ENCODE data around the gene MAPT. TPM values are rescaled to one million over a fixed set of nuclear protein-coding genes. Genes with fewer than 3 reads are reported as not detected.

Gene MAPT
- total RNA-seq, 1 donor from 2014 or later, result 6.1 TPM

GRCh38 chr17:45999900-46000290, 105.5 kb downstream of the MAPT start:
- Histone ChIP-seq H3K36me3 (no peaks in the 10 kb centered on the region), H3K27me3 (no peaks in the 10 kb centered on the region), H3K9me3 (no peaks in the 10 kb centered on the region), H3K4me1 (peaks cover 8% of the 10 kb centered on the region), H3K27ac (no peak overlapping the region), H3K4me3 (no peak overlapping the region)
- TF ChIP-seq CTCF (IDR thresholded peaks at IDR 0.05) (no peak), POLR2A (IDR thresholded peaks at IDR 0.05) (no peak), POLR2AphosphoS5 (IDR thresholded peaks at IDR 0.05; ENCODE audit: insufficient read depth in 1 of 2, low read depth in 1 of 2) (no peak)
- DNase-seq (ENCODE audit: extremely low spot score in 2 of 2), result no peak
- intact Hi-C loops (cut with DNase I), result loop anchor here (5.0 kb wide), 1 partner anchor 212 kb away; no protein-coding TSS in a partner anchor

GRCh38 chr17:46000292-46000691, 105.9 kb downstream of the MAPT start:
- Histone ChIP-seq H3K9me3 (no peaks in the 10 kb centered on the region), H3K27me3 (no peaks in the 10 kb centered on the region), H3K4me1 (peaks cover 8% of the 10 kb centered on the region), H3K4me3 (no peak overlapping the region), H3K27ac (no peak overlapping the region), H3K36me3 (no peaks in the 10 kb centered on the region)
- no peak for DNase-seq (ENCODE audit: extremely low spot score in 2 of 2)
- intact Hi-C loops (cut with DNase I), result loop anchor here (5.0 kb wide), 1 partner anchor 212 kb away; no protein-coding TSS in a partner anchor
- TF ChIP-seq CTCF (IDR thresholded peaks at IDR 0.05), result no peak
- TF ChIP-seq POLR2A (IDR thresholded peaks at IDR 0.05), result no peak
- TF ChIP-seq POLR2AphosphoS5 (IDR thresholded peaks at IDR 0.05; ENCODE audit: insufficient read depth in 1 of 2, low read depth in 1 of 2), result no peak

- DNase-seq (ENCODE audit: extremely low spot score in 2 of 2), result no peak
- H3K36me3 ChIP-seq, result no peaks in the 10 kb centered on the region
- H3K4me1 ChIP-seq, result peaks cover 8% of the 10 kb centered on the region
- H3K4me3 ChIP-seq, result no peak overlapping the region
- no peak for TF ChIP-seq CTCF (IDR thresholded peaks at IDR 0.05)
- TF ChIP-seq POLR2AphosphoS5 (IDR thresholded peaks at IDR 0.05; ENCODE audit: insufficient read depth in 1 of 2, low read depth in 1 of 2), result no peak
- no peak for TF ChIP-seq POLR2A (IDR thresholded peaks at IDR 0.05)
- intact Hi-C loops (cut with DNase I), result loop anchor here (5.0 kb wide), 1 partner anchor 212 kb away; no protein-coding TSS in a partner anchor
- H3K27me3 ChIP-seq, result no peaks in the 10 kb centered on the region
- H3K9me3 ChIP-seq, result no peaks in the 10 kb centered on the region
- H3K27ac ChIP-seq, result no peak overlapping the region
Measured at GRCh38 chr17:46000757-46001156, 106.4 kb downstream of the MAPT start.

- Histone ChIP-seq H3K9me3 (no peaks in the 10 kb centered on the region), H3K4me3 (no peak overlapping the region), H3K27ac (no peak overlapping the region), H3K36me3 (no peaks in the 10 kb centered on the region), H3K27me3 (no peaks in the 10 kb centered on the region), H3K4me1 (peaks cover 8% of the 10 kb centered on the region)
- intact Hi-C loops (cut with DNase I), result loop anchor here (5.0 kb wide), 1 partner anchor 211 kb away; no protein-coding TSS in a partner anchor
- DNase-seq (ENCODE audit: extremely low spot score in 2 of 2), result no peak
- TF ChIP-seq CTCF (IDR thresholded peaks at IDR 0.05) (no peak), POLR2AphosphoS5 (IDR thresholded peaks at IDR 0.05; ENCODE audit: insufficient read depth in 1 of 2, low read depth in 1 of 2) (no peak), POLR2A (IDR thresholded peaks at IDR 0.05) (no peak)
Measured at GRCh38 chr17:46001390-46002310, 107.3 kb downstream of the MAPT start.
